Liver (tissue), 3 donors: ENCODE measurements around the gene MSI2.

ENCODE experiments used
- CTCF ChIP-seq: fragments of 150-350 bp; IDR thresholded peaks from 2 replicates; pipeline ENCODE4 v1.5.1; 2017; ENCODE audit warnings: improper control_type of control experiment, low read depth, low read length; ENCODE audit not compliant: missing input control
- EGR1 ChIP-seq, 2 donors: IDR thresholded peaks; 2 replicates each; pipeline ENCODE4 v1.6.1; 2016 to 2018; ENCODE audit warnings: antibody characterized with exemption in 2 of 2, low read depth in 2 of 2
- JUND ChIP-seq, 2 donors: IDR thresholded peaks; 2 replicates each; pipeline ENCODE4 v1.6.1; 2016; ENCODE audit warnings: antibody characterized with exemption in 2 of 2
- MAX ChIP-seq: IDR thresholded peaks from 2 replicates; pipeline ENCODE4 v1.6.1; 2016; ENCODE audit warnings: antibody characterized with exemption
- RAD21 ChIP-seq, 2 donors: IDR thresholded peaks; 2 replicates each; pipeline ENCODE4 v1.6.1; 2016; ENCODE audit warnings: antibody characterized with exemption in 2 of 2, mild to moderate bottlenecking in 2 of 2
- REST ChIP-seq: IDR thresholded peaks from 2 replicates; pipeline ENCODE4 v1.6.1; 2016; ENCODE audit warnings: antibody characterized with exemption, mild to moderate bottlenecking
- RXRA ChIP-seq, 2 donors: IDR thresholded peaks; 2 replicates each; pipeline ENCODE4 v1.6.1; 2017 to 2018; ENCODE audit warnings: antibody characterized with exemption in 2 of 2, mild to moderate bottlenecking in 1 of 2
- SP1 ChIP-seq: IDR thresholded peaks from 2 replicates; pipeline ENCODE4 v1.6.1; 2018; ENCODE audit warnings: antibody characterized with exemption, mild to moderate bottlenecking
- TAF1 ChIP-seq: conservative IDR thresholded peaks from 2 replicates; pipeline ENCODE4 v1.6.1; 2016; ENCODE audit warnings: antibody characterized with exemption, mild to moderate bottlenecking
- YY1 ChIP-seq: IDR thresholded peaks from 2 replicates; pipeline ENCODE4 v1.6.1; 2016; ENCODE audit warnings: antibody characterized with exemption, mild to moderate bottlenecking
- TF ChIP-seq, protein P1 (sequence below): IDR thresholded peaks from 2 replicates; pipeline ENCODE4 v1.6.1; 2016; ENCODE audit warnings: antibody characterized with exemption
- donor health status: healthy.
- donor health status: healthy.

- no peak for TF ChIP-seq CTCF
- TF ChIP-seq RXRA (IDR thresholded peaks at IDR 0.05), result no peak
- TF ChIP-seq YY1, result no peak
- TF ChIP-seq EGR1 (IDR thresholded peaks at IDR 0.05; ENCODE audit: low read depth in 2 of 2), result no peak
- TF ChIP-seq REST, result no peak
- no peak for TF ChIP-seq RAD21 (IDR thresholded peaks at IDR 0.05)
- no peak for TF ChIP-seq SP1
- TF ChIP-seq, protein P1, sequence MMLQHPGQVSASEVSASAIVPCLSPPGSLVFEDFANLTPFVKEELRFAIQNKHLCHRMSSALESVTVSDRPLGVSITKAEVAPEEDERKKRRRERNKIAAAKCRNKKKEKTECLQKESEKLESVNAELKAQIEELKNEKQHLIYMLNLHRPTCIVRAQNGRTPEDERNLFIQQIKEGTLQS, result no peak
- no peak for TF ChIP-seq TAF1
- no peak for TF ChIP-seq MAX
- no peak for TF ChIP-seq JUND (IDR thresholded peaks at IDR 0.05)
Observed at GRCh38 chr17:57567251-57567650, 310.9 kb downstream of the MSI2 start.
